Measurements from ENCODE around the gene IPPK.

DNA sequence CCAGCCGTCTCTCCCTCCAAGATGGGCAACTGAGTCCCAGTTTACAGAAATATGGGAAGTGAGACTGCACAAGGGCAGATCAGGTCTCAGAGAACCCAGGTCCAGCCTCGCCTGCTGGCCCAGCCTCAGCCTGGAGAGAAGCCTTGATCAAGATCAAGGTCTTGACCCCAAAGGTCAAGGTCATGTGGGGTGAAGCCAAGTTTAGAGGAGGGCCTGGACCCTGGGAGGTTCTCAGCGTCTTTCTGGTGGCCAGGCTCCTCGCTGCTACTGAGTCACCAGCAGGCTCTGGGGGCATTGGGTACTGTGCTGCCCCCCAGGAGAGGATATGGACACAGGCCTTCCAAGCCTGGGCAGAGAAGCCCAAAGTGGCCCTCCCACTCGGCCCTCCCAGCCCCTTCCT lies 8.8 kb downstream of the IPPK start:
- TF ChIP-seq, protein P1, sequence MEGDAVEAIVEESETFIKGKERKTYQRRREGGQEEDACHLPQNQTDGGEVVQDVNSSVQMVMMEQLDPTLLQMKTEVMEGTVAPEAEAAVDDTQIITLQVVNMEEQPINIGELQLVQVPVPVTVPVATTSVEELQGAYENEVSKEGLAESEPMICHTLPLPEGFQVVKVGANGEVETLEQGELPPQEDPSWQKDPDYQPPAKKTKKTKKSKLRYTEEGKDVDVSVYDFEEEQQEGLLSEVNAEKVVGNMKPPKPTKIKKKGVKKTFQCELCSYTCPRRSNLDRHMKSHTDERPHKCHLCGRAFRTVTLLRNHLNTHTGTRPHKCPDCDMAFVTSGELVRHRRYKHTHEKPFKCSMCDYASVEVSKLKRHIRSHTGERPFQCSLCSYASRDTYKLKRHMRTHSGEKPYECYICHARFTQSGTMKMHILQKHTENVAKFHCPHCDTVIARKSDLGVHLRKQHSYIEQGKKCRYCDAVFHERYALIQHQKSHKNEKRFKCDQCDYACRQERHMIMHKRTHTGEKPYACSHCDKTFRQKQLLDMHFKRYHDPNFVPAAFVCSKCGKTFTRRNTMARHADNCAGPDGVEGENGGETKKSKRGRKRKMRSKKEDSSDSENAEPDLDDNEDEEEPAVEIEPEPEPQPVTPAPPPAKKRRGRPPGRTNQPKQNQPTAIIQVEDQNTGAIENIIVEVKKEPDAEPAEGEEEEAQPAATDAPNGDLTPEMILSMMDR (conservative IDR thresholded peaks at IDR 0.05 in 1 of 2, IDR thresholded peaks at IDR 0.05 in 1 of 2; ENCODE audit: extremely low read depth in 1 of 2, insufficient read depth in 1 of 2, low read depth in 1 of 2, low read length in 2 of 2) = no peak
- no peak for TF ChIP-seq EZH2 (IDR thresholded peaks at IDR 0.05; ENCODE audit: borderline replicate concordance, low read length)
